22Rv1 (cell line): ENCODE measurements around the gene WNT3A.

ENCODE experiments used
- H3K27ac ChIP-seq: fragments of 450-650 bp; 2 replicates; pipeline ENCODE4 v1.5.1; 2017
- CTCF ChIP-seq: fragments of 450-650 bp; IDR thresholded peaks from 2 replicates; pipeline ENCODE4 v1.5.1; 2017; ENCODE audit warnings: mild to moderate bottlenecking
- ZFX ChIP-seq: fragments of 450-650 bp; IDR thresholded peaks from 2 replicates; pipeline ENCODE4 v1.6.1; 2017; ENCODE audit warnings: antibody characterized with exemption, borderline replicate concordance

The WNT3A gene

GRCh38 chr1:228079013-228079412, 72.2 kb downstream of the WNT3A start:
- TF ChIP-seq CTCF, result no peak
- TF ChIP-seq ZFX, result no peak

GRCh38 chr1:228079601-228080263, 72.9 kb downstream of the WNT3A start:
- H3K27ac ChIP-seq, result no peak overlapping the region
- TF ChIP-seq CTCF (no peak), ZFX (no peak)

More at GRCh38 chr1:228079013-228079412, 72.2 kb downstream of the WNT3A start:
- no peak overlapping the region for H3K27ac ChIP-seq

- TF ChIP-seq ZFX (no peak), CTCF (no peak)
- peak overlapping the region; percentile 95; the same call in 1 of the 2 replicates for H3K27ac ChIP-seq
These were observed 74.3 kb downstream of the WNT3A start for GRCh38 chr1:228081144-228081543.

- H3K27ac ChIP-seq, result peak overlapping the region; percentile 95
- TF ChIP-seq ZFX, result no peak
These were observed 74.9 kb downstream of the WNT3A start for GRCh38 chr1:228081578-228082213.

GRCh38 chr1:228082214-228082917, 75.6 kb downstream of the WNT3A start, which contains the start of gene ARF1:
Gene ARF1, plus strand, starts transcription at chr1:228082708. Its CDS starts 14,407 bp downstream, at chr1:228097115.
- TF ChIP-seq CTCF (0 out of 2 replicates have a peak, but pooled peaks have one; percentile 12), ZFX (no peak)
- H3K27ac ChIP-seq, result peak within 1 kb of the TSS; percentile 95

GRCh38 chr1:228082918-228083870, 76.4 kb downstream of the WNT3A start:
- TF ChIP-seq CTCF (no peak), ZFX (no peak)
- peak overlapping the region; percentile 95 for H3K27ac ChIP-seq

GRCh38 chr1:228083871-228084278, 77.1 kb downstream of the WNT3A start:
- peak overlapping the region; percentile 95 for H3K27ac ChIP-seq

More at GRCh38 chr1:228083871-228084278, 77.1 kb downstream of the WNT3A start:
- TF ChIP-seq ZFX, result no peak
- TF ChIP-seq CTCF, result no peak
